Myocyte (in vitro differentiated cells): ENCODE results near the gene SPACA4. TPM values are rescaled to one million over a fixed set of nuclear protein-coding genes. Genes with fewer than 3 reads are reported as not detected.
"Not testable (repeated sequence)": the region's sequence is repeated elsewhere in the genome, so short reads cannot be mapped to it uniquely, and the experiment has no call there.

ENCODE experiments used
- DNase-seq: peaks from one replicate; pipeline ENCODE4 v3.0.0-alpha.2; 2012; ENCODE audit warnings: low read depth
- polyA plus RNA-seq: library from polyadenylated mRNA; unstranded; fragments of >200 nt; gene quantifications from one replicate; pipeline ENCODE4 v1.2.1, GENCODE V29; 2012; ENCODE audit warnings: missing spikeins
- total RNA-seq: library from RNA; depleted of rRNA; stranded (reverse); fragments of >200 nt; gene quantifications from 2 replicates; pipeline ENCODE4 v1.2.3, GENCODE V29; 2014

Gene SPACA4, protein sequence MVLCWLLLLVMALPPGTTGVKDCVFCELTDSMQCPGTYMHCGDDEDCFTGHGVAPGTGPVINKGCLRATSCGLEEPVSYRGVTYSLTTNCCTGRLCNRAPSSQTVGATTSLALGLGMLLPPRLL
- not detected in 2 replicates for total RNA-seq
- polyA plus RNA-seq = 0.10 TPM

DNA sequence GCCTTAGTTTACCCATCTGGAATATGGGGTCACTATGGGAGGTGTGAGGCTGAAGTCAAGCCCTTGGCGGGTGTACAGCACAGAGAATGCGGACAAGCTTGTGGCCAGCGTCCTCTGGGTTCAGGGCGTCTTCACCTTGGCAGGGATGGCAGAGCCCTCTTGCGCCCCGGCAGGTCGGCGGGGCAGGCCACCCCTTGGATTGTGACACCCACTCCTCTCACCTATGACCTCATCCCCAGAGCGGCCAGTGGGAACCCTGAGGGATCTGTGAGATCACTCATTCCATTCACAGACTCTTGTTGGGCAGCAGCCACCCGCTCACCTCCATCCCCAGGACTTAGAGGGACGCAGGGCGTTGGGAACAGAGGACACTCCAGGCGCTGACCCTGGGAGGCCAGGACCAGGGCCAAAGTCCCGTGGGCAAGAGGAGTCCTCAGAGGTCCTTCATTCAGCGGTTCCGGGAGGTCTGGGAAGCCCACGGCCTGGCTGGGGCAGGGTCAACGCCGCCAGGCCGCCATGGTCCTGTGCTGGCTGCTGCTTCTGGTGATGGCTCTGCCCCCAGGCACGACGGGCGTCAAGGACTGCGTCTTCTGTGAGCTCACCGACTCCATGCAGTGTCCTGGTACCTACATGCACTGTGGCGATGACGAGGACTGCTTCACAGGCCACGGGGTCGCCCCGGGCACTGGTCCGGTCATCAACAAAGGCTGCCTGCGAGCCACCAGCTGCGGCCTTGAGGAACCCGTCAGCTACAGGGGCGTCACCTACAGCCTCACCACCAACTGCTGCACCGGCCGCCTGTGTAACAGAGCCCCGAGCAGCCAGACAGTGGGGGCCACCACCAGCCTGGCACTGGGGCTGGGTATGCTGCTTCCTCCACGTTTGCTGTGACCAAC, at the start of gene SPACA4:
Gene SPACA4, plus strand, starts transcription at position 280 of the 896 bp plus-strand sequence. Its CDS starts 237 bp downstream, at position 517.
- DNase-seq = no peak

DNA sequence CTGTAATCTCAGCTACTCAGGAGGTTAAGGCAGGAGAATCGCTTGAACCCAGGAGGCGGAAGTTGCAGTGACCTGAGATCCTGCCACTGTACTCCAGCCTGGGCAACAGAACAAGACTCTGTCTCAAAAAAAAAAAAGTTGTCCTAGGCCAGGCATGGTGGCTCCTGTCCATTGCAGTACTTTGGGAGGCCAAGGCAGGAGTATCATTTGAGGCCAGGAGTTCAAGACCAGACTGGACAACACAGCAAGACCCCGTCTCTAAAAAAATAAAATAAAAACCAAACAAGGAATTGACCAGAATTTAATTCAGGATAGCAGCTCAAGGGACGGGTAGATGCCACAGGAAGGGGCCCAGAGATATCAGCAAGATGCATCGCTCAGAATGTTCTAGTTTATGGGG, 49.7 kb upstream of the SPACA4 start:
- DNase-seq = no peak

DNA sequence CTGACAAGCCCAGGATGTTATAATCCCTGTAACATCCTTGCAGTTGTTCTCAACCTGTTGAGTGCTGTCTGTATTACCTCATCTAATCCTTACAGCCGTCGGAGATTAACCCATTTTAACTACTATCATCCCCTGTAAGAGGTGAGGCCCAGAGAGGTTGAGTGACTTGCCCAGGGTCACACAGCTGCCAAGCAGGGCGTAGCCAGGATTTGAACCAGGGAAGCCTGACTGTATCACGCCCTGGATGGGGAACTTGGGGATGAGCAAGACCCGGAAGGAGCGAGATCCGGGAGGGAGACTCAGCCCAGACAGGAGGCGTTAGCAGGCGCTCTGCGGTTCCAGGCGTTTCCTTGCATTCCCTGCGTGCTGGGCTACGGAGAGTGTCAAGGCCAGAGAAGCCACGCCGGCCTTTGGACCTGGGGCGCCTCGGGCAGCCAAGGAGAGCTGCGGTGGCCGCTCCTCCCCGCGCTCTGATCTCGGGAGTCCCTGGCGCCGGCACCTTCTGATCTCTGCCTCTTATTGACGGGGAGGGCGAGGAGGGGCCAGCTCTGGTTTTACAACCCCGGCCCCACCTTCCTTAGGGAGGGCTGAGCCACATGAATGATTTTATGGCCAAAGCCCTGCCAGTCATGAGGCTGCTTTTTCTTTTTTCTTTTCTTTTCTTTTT, 48.4 kb upstream of the SPACA4 start:
- DNase-seq = no peak

DNA sequence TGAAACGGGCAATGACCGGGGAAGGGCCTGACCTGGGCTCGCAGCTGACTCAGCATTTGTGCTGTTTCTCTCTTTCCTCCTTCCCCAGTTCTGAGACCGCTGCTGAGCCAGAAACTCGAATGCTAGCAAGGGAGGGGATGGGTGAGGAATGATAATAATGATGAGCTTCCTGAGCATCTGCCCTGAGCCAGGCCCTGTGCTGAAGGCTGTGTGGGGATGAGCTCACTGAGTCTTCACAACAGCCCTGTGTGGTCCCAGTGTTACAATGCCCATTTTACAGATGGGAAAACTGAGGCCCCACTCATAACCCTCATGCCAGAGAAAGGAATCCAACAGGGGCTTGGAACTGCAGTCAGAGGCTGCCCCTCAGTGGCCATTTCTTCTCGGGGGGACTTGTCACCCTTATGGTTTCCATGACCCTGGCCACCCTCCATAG, 46.4 kb upstream of the SPACA4 start:
- no peak for DNase-seq

DNA sequence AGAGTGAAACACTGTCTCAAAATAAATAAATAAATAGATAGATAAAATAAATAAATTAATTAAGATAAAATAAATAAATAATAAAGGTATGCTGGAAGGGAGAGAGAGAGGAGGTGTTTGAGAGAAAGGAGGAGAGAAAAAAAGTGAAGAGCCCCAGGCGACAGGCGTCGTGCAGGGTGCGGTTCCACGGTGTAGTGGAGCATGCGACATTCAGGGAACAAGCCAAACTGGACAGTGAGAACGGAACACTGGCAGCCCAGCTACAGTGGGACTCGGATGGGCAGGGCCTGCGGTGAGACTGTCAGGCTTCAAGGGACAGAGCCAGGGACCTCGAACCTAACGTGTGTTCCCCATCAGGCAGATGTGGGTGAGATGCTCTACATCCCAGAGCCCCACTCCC, 45.1 kb upstream of the SPACA4 start:
- DNase-seq = no peak

DNA sequence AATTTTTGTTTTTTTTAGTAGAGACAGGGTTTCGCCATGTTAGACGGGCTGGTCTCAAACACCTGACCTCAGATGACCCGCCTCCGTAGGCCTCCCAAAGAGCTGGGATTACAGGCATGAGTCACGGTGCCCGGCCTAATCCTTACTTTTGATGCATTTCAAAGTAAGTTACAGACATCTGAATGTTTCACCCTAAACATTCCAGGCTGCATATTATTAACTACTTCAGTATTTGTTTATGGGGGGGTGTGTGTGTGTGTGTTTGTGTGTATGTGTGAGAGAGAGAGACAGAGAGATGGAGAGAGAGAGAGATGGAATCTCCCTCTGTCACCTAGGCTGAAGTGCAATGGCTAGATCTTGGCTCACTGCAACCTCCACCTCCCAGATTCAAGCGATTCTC, 41.5 kb upstream of the SPACA4 start:
- DNase-seq = no peak

DNA sequence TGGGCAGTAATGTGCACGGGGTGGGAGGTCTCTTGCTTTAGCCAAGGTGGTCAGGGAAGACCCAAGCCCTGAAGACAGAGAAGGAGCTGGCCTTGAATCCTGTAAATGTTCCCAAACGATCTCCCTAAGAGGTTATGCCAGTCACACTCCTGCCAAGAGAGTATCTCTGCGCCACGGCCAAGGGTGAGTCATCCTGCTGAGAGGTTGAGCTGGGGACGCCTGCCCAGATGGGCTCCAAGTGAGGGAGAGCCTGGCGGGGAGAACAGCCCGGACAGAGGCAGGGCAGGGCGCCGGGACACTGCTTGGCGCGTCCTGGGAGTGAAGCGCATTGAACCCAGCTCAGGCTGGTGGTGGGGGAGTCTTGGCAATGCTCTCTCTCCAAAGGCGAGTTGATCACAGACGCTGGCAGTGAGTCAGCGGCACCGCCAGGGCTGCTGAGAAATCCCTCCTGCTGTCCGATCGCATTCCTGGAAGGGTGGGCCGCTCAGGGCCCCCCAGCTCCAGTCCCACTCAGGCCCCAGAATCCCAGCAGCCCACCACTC, 38.1 kb upstream of the SPACA4 start:
- DNase-seq = peak; percentile 91

DNA sequence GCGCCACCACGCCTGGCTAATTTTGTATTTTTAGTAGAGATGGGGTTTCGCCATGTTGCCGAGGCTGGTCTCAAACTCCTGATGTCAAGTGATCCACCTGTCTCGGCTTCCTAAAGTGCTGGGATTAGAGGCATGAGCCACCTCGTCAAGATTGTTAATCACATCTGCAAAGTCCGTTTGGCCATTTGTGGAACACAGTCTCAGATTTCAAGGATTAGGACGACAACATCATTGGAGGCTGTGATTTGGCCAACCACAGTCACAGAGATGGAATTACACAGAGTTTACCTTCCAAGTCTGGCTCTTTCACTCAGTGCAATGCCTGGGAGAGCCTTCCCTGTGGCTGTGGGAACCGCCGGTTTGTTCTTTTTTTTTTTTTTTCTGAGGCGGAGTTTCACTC, 36.7 kb upstream of the SPACA4 start:
- peak; percentile 53 for DNase-seq

DNA sequence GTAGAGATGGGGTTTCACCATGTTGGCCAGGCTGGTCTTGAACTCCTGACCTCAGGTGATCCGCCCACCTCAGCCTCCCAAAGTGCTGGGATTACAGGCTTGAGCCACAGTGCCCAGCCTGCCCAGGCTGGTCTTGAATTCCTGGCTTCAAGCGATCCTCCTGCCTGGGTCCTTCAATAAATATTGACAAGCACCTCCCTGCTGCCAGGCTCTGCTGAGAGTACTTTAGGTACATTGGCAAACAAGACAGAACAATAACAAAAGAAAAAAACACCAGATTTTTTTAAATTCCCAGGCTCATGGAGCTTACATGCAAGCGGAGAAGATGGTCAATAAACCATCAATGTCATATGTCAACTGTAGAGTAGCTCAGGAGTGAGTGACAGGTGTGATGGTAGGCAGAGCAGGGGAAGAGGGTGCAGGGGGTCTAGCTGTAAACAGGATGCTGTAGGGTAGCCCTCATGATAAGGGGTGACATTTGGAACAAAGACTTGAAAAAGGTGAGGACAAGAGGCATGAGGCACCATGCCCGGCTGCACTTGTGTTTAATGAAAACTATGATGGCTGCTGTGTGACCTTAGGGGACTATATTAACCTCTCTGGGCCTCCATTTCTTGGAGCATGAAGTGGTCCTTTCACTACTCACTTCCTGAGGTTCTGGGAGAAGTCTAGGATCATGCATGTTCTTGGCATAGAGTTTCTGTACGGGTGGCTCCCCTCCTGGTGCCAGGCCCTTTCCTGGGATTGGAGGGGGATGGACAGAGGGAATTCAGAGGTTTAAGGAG, 35.0 kb upstream of the SPACA4 start:
- DNase-seq = no peak

DNA sequence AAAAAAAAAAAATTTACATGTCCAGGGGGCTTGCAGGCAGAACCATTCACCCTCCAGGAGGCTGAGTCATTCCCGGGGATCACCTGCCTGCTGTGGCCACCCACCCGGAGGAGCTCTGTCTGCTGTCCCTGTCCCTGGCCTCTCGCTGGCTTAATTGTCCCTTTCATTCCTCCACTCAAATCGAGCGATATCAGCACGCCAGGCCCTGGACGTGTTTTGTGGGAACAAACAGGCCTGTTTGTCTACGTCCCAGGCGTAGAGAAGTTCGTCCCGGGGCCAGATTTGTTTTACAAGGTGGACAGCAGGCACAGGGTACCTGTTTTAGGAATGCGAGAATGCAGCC, 33.4 kb upstream of the SPACA4 start:
- no peak for DNase-seq

DNA sequence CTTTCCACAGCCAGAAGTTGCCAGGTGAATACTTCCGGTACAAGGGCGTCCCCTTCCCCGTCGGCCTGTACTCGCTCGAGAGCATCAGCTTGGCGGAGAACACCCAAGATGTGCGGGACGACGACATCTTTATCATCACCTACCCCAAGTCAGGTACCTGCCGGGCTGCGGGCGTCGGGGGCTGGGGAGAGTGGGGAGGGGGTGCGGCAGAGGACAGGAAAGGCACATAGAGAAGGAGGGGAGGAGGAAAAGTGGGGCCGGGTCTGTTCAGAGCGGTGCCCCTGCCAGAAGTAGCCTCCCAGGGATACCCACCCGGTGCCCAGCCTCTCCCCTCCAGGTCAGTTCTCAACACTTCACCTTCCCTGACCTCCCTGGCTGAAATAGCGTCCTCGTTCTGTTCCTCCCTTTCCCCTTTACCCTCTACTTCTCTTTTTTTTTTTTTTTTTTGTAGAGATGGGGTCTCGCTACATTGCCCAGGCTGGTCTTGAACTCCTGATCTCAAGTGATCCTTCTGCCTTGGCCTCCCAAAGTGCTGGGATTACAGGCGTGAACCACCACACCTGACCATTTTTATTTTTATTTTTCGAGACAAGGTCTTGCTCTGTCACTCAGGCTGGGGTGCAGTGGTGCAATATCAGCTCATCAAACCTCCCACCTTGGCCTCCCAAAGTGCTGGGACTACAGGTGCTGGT, 30.5 kb upstream of the SPACA4 start:
- no peak for DNase-seq

DNA sequence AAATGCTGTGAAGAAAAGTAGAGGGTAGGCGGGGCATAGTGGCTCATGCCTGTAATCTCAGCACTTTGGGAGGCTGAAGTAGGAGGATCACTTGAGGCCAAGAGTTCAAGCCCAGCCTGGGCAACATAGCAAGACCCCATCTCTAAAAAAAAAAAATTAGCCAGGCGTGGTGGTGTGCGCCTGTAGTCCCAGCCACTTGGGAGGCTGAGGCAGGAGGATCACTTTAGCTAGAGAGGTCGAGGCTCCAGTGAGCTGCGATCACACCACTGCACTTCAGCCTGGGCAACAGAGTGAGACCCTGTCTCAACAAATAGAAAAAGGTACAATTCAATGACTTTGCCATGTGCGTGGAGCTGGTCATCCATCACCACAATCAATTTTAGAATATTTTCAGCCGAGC, 28.6 kb upstream of the SPACA4 start:
- not testable (repeated sequence) for DNase-seq

DNA sequence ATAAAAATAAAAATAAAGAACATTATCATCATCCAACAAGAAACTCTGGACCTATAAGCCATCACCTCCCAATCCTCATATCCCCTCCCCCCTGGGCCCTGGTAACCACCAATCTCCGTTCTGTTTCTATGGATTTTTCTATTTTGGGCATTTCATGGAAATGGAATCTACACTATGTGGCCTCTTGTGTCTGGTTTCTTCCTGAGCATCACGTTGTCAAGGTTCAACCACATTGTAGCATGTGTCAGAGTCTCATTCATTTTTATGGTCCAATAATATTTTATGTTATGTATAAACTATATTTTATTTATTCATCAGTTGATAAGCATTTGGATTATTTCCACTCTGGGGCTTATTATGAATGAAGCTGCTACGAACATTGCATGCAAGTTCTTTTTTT, 27.7 kb upstream of the SPACA4 start:
- DNase-seq = no peak

DNA sequence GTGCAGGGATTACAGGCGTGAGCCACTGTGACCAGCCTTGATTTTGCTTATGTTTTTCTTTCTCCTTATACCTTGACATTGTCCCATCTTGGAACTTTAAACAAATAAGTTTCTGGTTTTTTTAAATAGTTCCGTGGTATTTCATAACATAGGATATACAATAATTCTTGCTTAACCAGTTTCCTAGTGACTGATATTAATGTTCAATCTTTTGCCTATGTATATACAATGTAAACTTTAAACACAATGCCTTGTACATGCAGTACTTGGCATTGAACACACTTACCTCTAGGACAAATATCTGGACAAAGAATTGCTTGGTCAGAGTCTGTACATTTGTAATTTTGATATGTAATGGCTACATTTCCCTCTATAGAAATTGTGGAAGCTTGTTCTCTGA, 24.4 kb upstream of the SPACA4 start:
- DNase-seq = no peak

DNA sequence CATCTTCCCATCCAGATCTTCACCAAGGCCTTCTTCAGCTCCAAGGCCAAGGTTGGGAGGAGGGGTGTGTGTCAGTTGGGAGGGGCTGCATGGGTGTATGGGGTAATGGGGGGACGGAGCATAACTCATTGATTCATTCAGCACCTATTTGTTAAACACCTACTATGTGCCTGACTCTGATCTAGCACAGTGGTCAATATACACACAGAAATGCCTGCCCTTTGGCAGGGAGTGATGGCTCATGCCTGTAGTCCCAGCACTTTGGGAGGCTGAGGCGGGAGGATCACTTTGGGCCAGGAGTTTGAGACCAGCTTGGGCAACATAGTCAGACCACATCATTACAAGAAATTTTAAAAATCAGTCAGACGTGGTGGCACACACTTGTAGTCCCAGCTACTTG, 19.2 kb upstream of the SPACA4 start:
- no peak for DNase-seq

DNA sequence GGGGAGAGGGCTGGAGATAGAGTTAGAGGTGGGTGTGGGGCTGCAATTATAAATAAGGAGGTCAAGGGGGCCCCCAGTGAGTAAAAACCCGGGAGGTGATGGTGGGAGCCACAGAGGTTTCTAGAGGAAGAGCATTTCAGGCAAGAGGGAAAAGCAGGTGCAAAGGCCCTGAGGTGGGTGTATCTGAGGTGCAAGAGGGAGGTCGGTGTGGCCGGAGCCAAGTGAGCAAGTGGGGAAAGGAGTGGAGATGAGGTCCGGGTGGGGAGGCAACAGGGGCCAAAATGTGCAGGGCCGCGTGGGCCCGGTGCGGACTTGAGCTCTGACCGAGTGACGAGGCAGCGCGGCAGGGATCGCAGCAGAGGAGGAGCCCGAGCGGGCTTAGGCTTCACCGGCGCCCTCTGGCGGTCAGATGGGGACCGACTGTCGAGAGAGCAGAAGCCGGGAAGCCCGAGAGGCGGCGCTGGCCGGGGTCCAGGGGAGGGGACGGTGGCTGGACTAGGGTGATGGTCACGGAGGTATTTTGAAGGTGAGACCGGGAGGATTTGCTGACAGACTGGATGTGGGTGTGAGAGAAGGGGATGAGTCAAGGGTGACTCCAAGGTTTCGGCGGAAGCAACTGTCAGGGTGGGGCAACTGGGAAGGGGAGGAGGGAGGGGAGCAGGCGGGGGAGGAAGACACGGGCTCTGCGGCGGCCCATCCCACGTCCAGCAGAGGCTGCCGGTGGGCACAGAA, 17.7 kb upstream of the SPACA4 start:
- peak; percentile 86 for DNase-seq

DNA sequence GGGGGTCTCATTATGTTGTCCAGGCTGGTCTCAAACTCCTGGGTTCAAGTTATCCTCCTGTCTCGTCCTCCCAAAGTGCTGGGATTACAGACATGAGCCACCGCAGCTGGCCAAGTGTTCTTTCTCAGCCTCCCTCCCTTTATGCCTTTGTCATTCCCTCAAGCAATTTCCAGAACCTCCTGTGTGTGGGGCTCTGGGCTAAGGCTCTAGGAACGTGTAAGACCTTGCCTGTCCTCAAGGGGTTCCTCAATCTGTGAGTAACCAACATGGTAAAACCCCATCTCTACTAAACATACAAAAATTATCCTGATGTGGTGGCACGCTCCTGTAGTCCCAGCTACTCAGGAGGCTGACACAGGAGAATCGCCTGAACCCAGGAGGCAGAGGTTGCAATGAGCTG, 15.5 kb upstream of the SPACA4 start:
- DNase-seq = peak; percentile 7

DNA sequence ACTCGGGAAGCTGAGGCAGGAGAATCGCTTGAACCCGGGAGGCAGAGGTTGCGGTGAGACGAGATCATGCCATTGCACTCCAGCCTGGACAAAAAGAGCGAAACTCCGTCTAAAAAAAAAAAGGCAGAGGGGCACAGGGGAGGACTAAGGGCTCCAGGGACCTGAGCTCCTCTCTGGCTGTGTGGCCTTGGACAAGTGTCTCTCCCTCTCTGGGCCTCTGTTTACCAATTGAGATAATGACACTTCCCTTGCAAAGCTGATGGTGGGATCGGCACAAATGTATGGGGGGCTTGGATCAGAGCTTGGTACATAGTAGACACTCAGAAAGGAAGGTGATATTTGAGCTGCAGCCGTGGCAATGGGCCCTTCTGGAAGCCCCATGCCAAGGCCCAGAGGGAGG, 11.4 kb upstream of the SPACA4 start:
- no peak for DNase-seq

DNA sequence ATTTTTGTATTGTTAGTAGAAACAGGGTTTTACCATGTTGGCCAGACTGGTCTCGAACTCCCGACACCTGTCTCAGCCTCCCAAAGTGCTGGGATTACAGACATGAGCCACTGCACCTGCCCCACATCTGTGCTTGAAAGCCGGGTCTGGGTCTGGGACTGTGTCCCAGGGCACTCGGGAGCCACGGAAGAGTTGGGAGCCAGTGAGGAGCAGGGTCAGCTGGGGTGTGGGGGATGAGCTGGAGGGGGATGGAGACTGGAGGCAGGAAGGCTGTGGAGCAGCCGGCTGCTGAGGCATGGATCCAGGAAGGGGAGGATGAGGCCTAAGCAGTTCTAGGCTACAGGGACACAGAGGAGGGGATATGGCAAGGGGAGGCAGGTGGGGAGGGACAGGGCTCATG, 10.7 kb upstream of the SPACA4 start:
- no peak for DNase-seq

DNA sequence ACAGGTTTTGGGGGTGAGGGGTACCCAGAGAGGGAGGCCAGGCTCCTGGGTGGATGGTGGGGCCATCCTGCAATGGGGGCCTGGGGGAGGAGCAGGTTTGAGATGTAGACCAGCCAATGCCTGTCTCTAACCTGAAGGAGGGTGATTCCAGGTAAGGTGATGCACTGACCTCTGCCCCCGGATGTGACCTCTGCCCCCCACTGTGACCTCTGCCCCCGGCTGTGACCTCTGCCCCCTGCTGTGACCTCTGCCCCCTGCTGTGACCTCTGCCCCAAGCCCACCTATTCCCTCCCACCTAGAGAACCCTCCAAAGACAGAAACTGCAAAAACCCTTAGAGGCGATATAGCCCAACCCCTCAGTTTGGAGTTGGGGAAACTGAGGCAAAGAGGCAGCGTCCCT, 10.3 kb upstream of the SPACA4 start:
- DNase-seq = no peak
